GM12875 (cell line): ENCODE data around the gene DLEC1.
"Not testable (repeated sequence)": the region's sequence is repeated elsewhere in the genome, so short reads cannot be mapped to it uniquely, and the experiment has no call there.

Source experiments
- H3K4me3 ChIP-seq: one replicate; pipeline ENCODE4 v1.5.1; 2011; ENCODE audit warnings: low read depth, low read length, control low read depth
- CTCF ChIP-seq: IDR thresholded peaks from 2 replicates; pipeline ENCODE4 v1.5.1; 2011; ENCODE audit warnings: low read depth, mild to moderate bottlenecking, control low read depth, inconsistent platforms, low read length, moderate library complexity, borderline replicate concordance; ENCODE audit not compliant: insufficient read depth

DLEC1 gene

GRCh38 chr3:38083871-38084333, 44.9 kb downstream of the DLEC1 start:
- TF ChIP-seq CTCF: no peak
- no peak overlapping the region for H3K4me3 ChIP-seq

- H3K4me3 ChIP-seq: no peak overlapping the region
Observed at GRCh38 chr3:38084334-38085310, 45.6 kb downstream of the DLEC1 start.

GRCh38 chr3:38085311-38085942, 46.4 kb downstream of the DLEC1 start:
- H3K4me3 ChIP-seq: no peak overlapping the region

More at GRCh38 chr3:38084334-38085310, 45.6 kb downstream of the DLEC1 start:
- TF ChIP-seq CTCF: no peak

GRCh38 chr3:38085943-38086324, 46.9 kb downstream of the DLEC1 start:
- H3K4me3 ChIP-seq: no peak overlapping the region
- TF ChIP-seq CTCF: no peak

More at GRCh38 chr3:38085311-38085942, 46.4 kb downstream of the DLEC1 start:
- no peak for TF ChIP-seq CTCF

- TF ChIP-seq CTCF: no peak
- H3K4me3 ChIP-seq: no peak overlapping the region
Observed at GRCh38 chr3:38086496-38086895, 47.5 kb downstream of the DLEC1 start.

GRCh38 chr3:38087278-38087677, 48.3 kb downstream of the DLEC1 start:
- H3K4me3 ChIP-seq: not testable (repeated sequence)

- no peak for TF ChIP-seq CTCF
- no peak overlapping the region for H3K4me3 ChIP-seq
Observed at GRCh38 chr3:38088126-38089078, 49.4 kb downstream of the DLEC1 start.
